ENCODE results near the gene NIPSNAP3A.

DNA sequence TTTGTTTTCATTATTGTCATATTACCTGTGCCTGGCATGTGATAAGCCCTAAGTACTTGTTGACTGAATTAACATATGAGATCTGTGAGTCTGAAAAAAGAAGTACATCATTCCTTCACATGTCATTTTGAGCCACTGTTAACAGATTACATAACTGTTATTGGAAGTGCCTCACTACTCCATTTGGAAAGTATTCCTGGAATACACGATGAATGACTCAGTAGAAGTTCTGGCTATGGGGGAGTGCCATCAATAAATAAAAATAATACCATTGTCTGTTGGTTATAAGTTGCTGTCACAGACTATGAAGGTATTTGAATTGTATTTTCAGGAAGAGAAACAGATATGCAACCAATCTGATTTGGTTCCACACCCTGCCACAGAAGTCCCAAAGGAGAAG is 29.3 kb downstream of the NIPSNAP3A start:
- TF ChIP-seq, protein P1, sequence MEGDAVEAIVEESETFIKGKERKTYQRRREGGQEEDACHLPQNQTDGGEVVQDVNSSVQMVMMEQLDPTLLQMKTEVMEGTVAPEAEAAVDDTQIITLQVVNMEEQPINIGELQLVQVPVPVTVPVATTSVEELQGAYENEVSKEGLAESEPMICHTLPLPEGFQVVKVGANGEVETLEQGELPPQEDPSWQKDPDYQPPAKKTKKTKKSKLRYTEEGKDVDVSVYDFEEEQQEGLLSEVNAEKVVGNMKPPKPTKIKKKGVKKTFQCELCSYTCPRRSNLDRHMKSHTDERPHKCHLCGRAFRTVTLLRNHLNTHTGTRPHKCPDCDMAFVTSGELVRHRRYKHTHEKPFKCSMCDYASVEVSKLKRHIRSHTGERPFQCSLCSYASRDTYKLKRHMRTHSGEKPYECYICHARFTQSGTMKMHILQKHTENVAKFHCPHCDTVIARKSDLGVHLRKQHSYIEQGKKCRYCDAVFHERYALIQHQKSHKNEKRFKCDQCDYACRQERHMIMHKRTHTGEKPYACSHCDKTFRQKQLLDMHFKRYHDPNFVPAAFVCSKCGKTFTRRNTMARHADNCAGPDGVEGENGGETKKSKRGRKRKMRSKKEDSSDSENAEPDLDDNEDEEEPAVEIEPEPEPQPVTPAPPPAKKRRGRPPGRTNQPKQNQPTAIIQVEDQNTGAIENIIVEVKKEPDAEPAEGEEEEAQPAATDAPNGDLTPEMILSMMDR (conservative IDR thresholded peaks at IDR 0.05 in 1 of 2, IDR thresholded peaks at IDR 0.05 in 1 of 2; ENCODE audit: low read depth in 1 of 2, low read length in 2 of 2): no peak
- TF ChIP-seq EZH2 (IDR thresholded peaks at IDR 0.05; ENCODE audit: low read length, missing control alignments): no peak
